Astrocyte (in vitro differentiated cells and primary cell): Measurements from ENCODE around the gene PLSCR3. TPM values are rescaled to one million over a fixed set of nuclear protein-coding genes. Genes with fewer than 3 reads are reported as not detected.
A peak's percentile ranks its signal among the peaks of the same experiment; 100 is the strongest.

Experiments used
- DNase-seq: peaks from one replicate; pipeline ENCODE4 v3.0.0-alpha.2; 2010; ENCODE audit warnings: low read depth
- FAIRE-seq: peaks from 2 replicates; lab custom pipeline; 2011; peaks lifted over from hg19 to GRCh38; lab: Jason Lieb, UNC
- H2AFZ ChIP-seq: 2 replicates; pipeline ENCODE4 v1.6.0; 2012; ENCODE audit warnings: low read depth, low read length, inconsistent platforms
- H3K27ac ChIP-seq: 2 replicates; pipeline ENCODE4 v1.5.1; 2011; ENCODE audit warnings: low read depth, low read length, inconsistent platforms
- H3K27me3 ChIP-seq: 2 replicates; pipeline ENCODE4 v1.6.0; 2011; ENCODE audit warnings: low read length, inconsistent platforms; ENCODE audit not compliant: insufficient read depth
- H3K36me3 ChIP-seq: 2 replicates; pipeline ENCODE4 v1.5.1; 2011; ENCODE audit warnings: low read length, inconsistent platforms; ENCODE audit not compliant: insufficient read depth
- H3K4me1 ChIP-seq: 2 replicates; pipeline ENCODE4 v1.5.1; 2011; ENCODE audit warnings: low read length, inconsistent platforms; ENCODE audit not compliant: insufficient read depth
- H3K4me2 ChIP-seq: 2 replicates; pipeline ENCODE4 v1.6.0; 2012; ENCODE audit warnings: low read length, inconsistent platforms
- H3K4me3 ChIP-seq: 2 replicates; pipeline ENCODE4 v1.5.1; 2011; ENCODE audit warnings: low read depth, mild to moderate bottlenecking, low read length, inconsistent platforms; ENCODE audit not compliant: insufficient read depth
- H3K79me2 ChIP-seq: 2 replicates; pipeline ENCODE4 v1.6.0; 2012; ENCODE audit warnings: mild to moderate bottlenecking, low read length, inconsistent platforms; ENCODE audit not compliant: insufficient read depth
- H3K9ac ChIP-seq: 2 replicates; pipeline ENCODE4 v1.6.0; 2012; ENCODE audit warnings: mild to moderate bottlenecking, low read length, inconsistent platforms
- H3K9me3 ChIP-seq: 2 replicates; pipeline ENCODE4 v1.5.1; 2012; ENCODE audit warnings: low read depth, mild to moderate bottlenecking, low read length, inconsistent platforms; ENCODE audit not compliant: insufficient read depth
- H4K20me1 ChIP-seq: 2 replicates; pipeline ENCODE4 v1.6.0; 2012; ENCODE audit warnings: low read length, inconsistent platforms; ENCODE audit not compliant: insufficient read depth
- H3K27ac Mint-ChIP-seq: one replicate; pipeline ENCODE4 v1.8.0; 2021; ENCODE audit warnings: mild to moderate bottlenecking, mixed read lengths; ENCODE audit not compliant: unreplicated experiment
- H3K27me3 Mint-ChIP-seq: one replicate; pipeline ENCODE4 v1.8.0; 2021; ENCODE audit warnings: low read depth, mixed read lengths; ENCODE audit not compliant: unreplicated experiment
- H3K36me3 Mint-ChIP-seq: one replicate; pipeline ENCODE4 v1.8.0; 2021; ENCODE audit warnings: low read depth, mixed read lengths; ENCODE audit not compliant: unreplicated experiment
- H3K4me1 Mint-ChIP-seq: one replicate; pipeline ENCODE4 v1.8.0; 2021; ENCODE audit warnings: low read depth, mixed read lengths; ENCODE audit not compliant: unreplicated experiment
- H3K4me3 Mint-ChIP-seq: one replicate; pipeline ENCODE4 v1.8.0; 2021; ENCODE audit warnings: mild to moderate bottlenecking, moderate library complexity, mixed read lengths; ENCODE audit not compliant: unreplicated experiment
- H3K9me3 Mint-ChIP-seq: one replicate; pipeline ENCODE4 v1.8.0; 2021; ENCODE audit warnings: mild to moderate bottlenecking, mixed read lengths; ENCODE audit not compliant: unreplicated experiment
- EZH2 ChIP-seq: IDR thresholded peaks from 2 replicates; pipeline ENCODE4 v1.6.1; 2012; ENCODE audit warnings: mild to moderate bottlenecking, low read length, inconsistent platforms; ENCODE audit not compliant: insufficient read depth
- total RNA-seq: library from RNA; stranded (reverse); gene quantifications from 2 replicates; pipeline ENCODE4 v1.2.1, GENCODE V29; 2021
- TF ChIP-seq, protein P1 (sequence below): IDR thresholded peaks from 2 replicates; pipeline ENCODE4 v1.5.1; 2011; ENCODE audit warnings: low read depth, mild to moderate bottlenecking, inconsistent platforms, low read length, moderate library complexity; ENCODE audit not compliant: insufficient read depth

Gene PLSCR3
- total RNA-seq, 1 donor from 2014 or later, result 67.6 TPM

DNA sequence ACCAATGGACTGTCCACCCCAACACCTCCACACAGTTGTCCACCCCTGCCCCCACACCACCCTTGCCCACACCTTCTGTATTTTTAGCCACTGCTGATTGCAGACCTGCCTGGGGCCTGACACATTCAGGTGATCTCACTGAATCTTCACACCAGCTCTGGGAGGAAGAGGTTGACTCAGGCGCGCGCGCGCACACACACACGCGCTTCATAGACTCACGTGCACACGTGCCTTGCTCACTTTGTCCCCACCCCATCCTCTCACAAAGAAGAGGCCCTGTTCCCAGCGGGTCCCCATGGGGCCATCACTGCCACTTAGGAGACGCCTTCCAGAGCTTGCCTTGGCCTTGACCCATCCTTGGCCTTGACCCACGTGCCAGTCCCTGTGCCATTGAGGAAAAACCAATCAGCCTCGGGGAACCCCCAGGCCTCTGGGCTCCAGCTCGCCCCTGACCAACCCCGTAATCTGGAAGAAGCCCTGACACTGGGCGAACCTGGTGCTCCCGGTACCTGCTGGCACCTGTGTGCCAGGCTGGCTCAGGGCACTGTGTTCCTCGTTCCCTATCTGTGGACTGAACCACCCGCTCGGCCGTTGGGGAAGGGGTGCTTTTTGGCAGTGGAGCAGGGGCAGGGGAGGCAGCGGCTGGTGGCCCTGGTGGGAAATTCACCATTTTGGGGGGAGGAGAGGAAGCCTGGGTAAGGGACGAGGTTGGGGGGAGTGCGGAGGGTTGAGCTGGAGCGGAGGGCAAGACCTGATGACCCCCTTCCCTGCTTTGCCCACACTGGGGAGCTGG is 16.5 kb upstream of the PLSCR3 start:
- no peak overlapping the region for H2AFZ ChIP-seq
- Mint-ChIP-seq H3K4me3 (no peak overlapping the region), H3K27me3 (no peaks in the 10 kb centered on the region), H3K36me3 (peaks cover 35% of the 10 kb centered on the region), H3K4me1 (peaks cover 10% of the 10 kb centered on the region), H3K9me3 (no peaks in the 10 kb centered on the region), H3K27ac (peak overlapping the region; percentile 55)
- H3K79me2 ChIP-seq, result peaks cover 8% of the 10 kb centered on the region
- FAIRE-seq, result no peak
- H3K4me2 ChIP-seq, result no peak overlapping the region
- TF ChIP-seq, protein P1, sequence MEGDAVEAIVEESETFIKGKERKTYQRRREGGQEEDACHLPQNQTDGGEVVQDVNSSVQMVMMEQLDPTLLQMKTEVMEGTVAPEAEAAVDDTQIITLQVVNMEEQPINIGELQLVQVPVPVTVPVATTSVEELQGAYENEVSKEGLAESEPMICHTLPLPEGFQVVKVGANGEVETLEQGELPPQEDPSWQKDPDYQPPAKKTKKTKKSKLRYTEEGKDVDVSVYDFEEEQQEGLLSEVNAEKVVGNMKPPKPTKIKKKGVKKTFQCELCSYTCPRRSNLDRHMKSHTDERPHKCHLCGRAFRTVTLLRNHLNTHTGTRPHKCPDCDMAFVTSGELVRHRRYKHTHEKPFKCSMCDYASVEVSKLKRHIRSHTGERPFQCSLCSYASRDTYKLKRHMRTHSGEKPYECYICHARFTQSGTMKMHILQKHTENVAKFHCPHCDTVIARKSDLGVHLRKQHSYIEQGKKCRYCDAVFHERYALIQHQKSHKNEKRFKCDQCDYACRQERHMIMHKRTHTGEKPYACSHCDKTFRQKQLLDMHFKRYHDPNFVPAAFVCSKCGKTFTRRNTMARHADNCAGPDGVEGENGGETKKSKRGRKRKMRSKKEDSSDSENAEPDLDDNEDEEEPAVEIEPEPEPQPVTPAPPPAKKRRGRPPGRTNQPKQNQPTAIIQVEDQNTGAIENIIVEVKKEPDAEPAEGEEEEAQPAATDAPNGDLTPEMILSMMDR, result no peak
- no peak for TF ChIP-seq EZH2
- H3K27me3 ChIP-seq, result no peaks in the 10 kb centered on the region
- no peak overlapping the region for H3K9ac ChIP-seq
- peaks cover 17% of the 10 kb centered on the region for H4K20me1 ChIP-seq
- peaks cover 14% of the 10 kb centered on the region for H3K4me1 ChIP-seq
- no peak for DNase-seq
- H3K4me3 ChIP-seq, result no peak overlapping the region
- peaks cover 3% of the 10 kb centered on the region for H3K36me3 ChIP-seq
- no peak overlapping the region for H3K27ac ChIP-seq
- H3K9me3 ChIP-seq, result no peaks in the 10 kb centered on the region

DNA sequence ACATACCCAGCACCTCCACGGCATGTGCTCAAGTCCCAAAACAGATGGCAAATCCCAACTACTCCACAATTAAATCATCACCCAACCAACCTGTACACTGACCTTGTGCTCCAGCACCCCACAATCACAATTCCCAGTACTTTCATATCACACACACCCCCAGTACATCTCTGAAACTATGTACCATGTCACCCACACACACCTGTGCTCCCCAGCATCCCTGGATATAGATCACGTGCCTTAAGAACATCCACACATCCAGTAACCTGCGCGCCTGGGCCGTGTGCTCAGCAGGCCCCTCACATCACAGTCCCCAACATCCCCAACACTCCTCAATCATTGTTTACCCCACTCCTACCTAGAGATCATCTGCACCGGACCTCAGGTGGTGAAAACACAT is 15.4 kb upstream of the PLSCR3 start:
- no peak overlapping the region for H3K27ac ChIP-seq
- H3K36me3 ChIP-seq, result peaks cover 3% of the 10 kb centered on the region
- Mint-ChIP-seq H3K36me3 (peaks cover 28% of the 10 kb centered on the region), H3K4me1 (peaks cover 11% of the 10 kb centered on the region), H3K4me3 (peak overlapping the region; percentile 36), H3K9me3 (no peaks in the 10 kb centered on the region), H3K27me3 (no peaks in the 10 kb centered on the region), H3K27ac (no peak overlapping the region)
- H3K4me3 ChIP-seq, result no peak overlapping the region
- H3K4me1 ChIP-seq, result peaks cover 14% of the 10 kb centered on the region
- H2AFZ ChIP-seq, result no peak overlapping the region
- H3K9ac ChIP-seq, result no peak overlapping the region
- H3K27me3 ChIP-seq, result no peaks in the 10 kb centered on the region
- TF ChIP-seq, protein P1, result no peak
- TF ChIP-seq EZH2, result no peak
- H3K4me2 ChIP-seq, result no peak overlapping the region
- DNase-seq, result no peak
- H3K9me3 ChIP-seq, result no peaks in the 10 kb centered on the region
- H3K79me2 ChIP-seq, result peaks cover 16% of the 10 kb centered on the region
- peaks cover 20% of the 10 kb centered on the region for H4K20me1 ChIP-seq
- FAIRE-seq, result no peak

DNA sequence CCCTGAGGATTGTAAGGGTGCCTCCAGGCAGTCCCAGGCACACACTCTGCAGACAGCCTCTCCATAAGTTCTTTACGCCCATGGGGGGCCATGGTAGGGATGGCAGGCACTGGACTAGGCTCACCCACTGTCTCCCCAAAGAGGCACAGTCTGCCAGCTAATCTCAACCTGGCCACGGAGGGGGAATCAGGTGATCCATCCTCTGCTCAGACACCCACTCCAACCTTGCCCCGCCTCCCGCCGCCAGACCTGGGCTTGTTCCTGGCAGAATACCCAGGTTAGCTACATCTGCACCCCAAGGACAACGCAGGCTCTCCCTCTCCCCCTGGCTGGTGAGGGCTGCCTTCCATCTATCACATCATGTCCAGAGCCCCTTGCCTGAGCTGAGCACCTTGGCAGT is 14.5 kb upstream of the PLSCR3 start:
- Histone ChIP-seq H3K36me3 (peaks cover 3% of the 10 kb centered on the region), H4K20me1 (peaks cover 20% of the 10 kb centered on the region), H3K4me3 (no peak overlapping the region), H3K27ac (no peak overlapping the region), H3K4me2 (no peak overlapping the region), H3K4me1 (peaks cover 14% of the 10 kb centered on the region), H3K9me3 (no peaks in the 10 kb centered on the region), H3K9ac (no peak overlapping the region), H3K79me2 (peaks cover 16% of the 10 kb centered on the region), H2AFZ (no peak overlapping the region), H3K27me3 (no peaks in the 10 kb centered on the region)
- TF ChIP-seq, protein P1, result no peak
- no peak for TF ChIP-seq EZH2
- peaks cover 28% of the 10 kb centered on the region for H3K36me3 Mint-ChIP-seq
- no peak overlapping the region for H3K27ac Mint-ChIP-seq
- no peaks in the 10 kb centered on the region for H3K9me3 Mint-ChIP-seq
- no peaks in the 10 kb centered on the region for H3K27me3 Mint-ChIP-seq
- H3K4me1 Mint-ChIP-seq, result peaks cover 11% of the 10 kb centered on the region
- DNase-seq (no peak), FAIRE-seq (no peak)
- no peak overlapping the region for H3K4me3 Mint-ChIP-seq
